DND-41 (cell line): ENCODE data around the gene MYG1.

Experiments
- EZH2 ChIP-seq: IDR thresholded peaks from 3 replicates; pipeline ENCODE4 v1.6.1; 2012; ENCODE audit warnings: borderline replicate concordance, low read depth, mild to moderate bottlenecking, moderate library complexity, low read length, inconsistent platforms; ENCODE audit not compliant: severe bottlenecking
- TF ChIP-seq, protein P1 (sequence below): IDR thresholded peaks from 2 replicates; pipeline ENCODE4 v1.5.1; 2012; ENCODE audit warnings: borderline replicate concordance, low read length, moderate library complexity, mild to moderate bottlenecking; ENCODE audit not compliant: poor library complexity, severe bottlenecking; ENCODE audit errors: extremely low read depth

DNA sequence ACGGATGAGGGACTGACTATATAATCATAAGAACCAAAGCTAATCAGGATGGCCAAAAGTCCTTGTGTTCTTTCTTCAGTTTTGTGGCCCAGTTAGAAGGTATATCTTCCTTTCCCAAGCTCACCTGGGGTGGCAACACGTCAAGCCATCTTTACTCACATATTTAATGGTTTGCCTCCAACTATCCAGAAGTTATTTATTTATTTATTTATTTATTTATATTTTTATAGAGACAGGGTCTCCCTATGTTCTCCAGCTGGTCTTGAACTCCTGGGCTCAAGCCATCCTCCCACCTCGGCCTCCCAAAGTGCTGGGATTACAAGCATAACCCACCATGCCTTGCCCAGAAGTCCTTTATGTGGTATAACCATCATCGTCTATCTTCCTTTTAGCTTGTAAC, 48.4 kb downstream of the MYG1 start:
- TF ChIP-seq, protein P1, sequence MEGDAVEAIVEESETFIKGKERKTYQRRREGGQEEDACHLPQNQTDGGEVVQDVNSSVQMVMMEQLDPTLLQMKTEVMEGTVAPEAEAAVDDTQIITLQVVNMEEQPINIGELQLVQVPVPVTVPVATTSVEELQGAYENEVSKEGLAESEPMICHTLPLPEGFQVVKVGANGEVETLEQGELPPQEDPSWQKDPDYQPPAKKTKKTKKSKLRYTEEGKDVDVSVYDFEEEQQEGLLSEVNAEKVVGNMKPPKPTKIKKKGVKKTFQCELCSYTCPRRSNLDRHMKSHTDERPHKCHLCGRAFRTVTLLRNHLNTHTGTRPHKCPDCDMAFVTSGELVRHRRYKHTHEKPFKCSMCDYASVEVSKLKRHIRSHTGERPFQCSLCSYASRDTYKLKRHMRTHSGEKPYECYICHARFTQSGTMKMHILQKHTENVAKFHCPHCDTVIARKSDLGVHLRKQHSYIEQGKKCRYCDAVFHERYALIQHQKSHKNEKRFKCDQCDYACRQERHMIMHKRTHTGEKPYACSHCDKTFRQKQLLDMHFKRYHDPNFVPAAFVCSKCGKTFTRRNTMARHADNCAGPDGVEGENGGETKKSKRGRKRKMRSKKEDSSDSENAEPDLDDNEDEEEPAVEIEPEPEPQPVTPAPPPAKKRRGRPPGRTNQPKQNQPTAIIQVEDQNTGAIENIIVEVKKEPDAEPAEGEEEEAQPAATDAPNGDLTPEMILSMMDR, result no peak
- no peak for TF ChIP-seq EZH2
